ENCODE results near the gene RBKS.
A peak's percentile ranks its signal among the peaks of the same experiment; 100 is the strongest.
"Not testable (repeated sequence)": the region's sequence is repeated elsewhere in the genome, so short reads cannot be mapped to it uniquely, and the experiment has no call there.

RBKS gene

GRCh38 chr2:27870724-27871123 is 19.5 kb downstream of the RBKS start:
- Histone ChIP-seq H3K36me3 (ENCODE audit: control insufficient read depth, insufficient read depth, low read length, severe bottlenecking) (no peaks in the 10 kb centered on the region), H3K9me3 (ENCODE audit: control insufficient read depth, low read length) (peaks cover under 1% of the 10 kb centered on the region), H3K27me3 (replicated peaks; ENCODE audit: control insufficient read depth, insufficient read depth, low read length) (no peaks in the 10 kb centered on the region), H3K4me1 (ENCODE audit: control insufficient read depth, insufficient read depth, low read length) (no peaks in the 10 kb centered on the region), H3K4me3 (ENCODE audit: low read length) (no peak overlapping the region), H3K9ac (ENCODE audit: low read length) (no peak overlapping the region)
- DNase-seq (ENCODE audit: low read depth) = no peak

- Histone ChIP-seq H3K9ac (ENCODE audit: low read length) (no peak overlapping the region), H3K27me3 (replicated peaks; ENCODE audit: control insufficient read depth, insufficient read depth, low read length) (no peaks in the 10 kb centered on the region), H3K36me3 (ENCODE audit: control insufficient read depth, insufficient read depth, low read length, severe bottlenecking) (no peaks in the 10 kb centered on the region), H3K9me3 (ENCODE audit: control insufficient read depth, low read length) (no peaks in the 10 kb centered on the region), H3K4me3 (ENCODE audit: low read length) (no peak overlapping the region), H3K4me1 (ENCODE audit: control insufficient read depth, insufficient read depth, low read length) (no peaks in the 10 kb centered on the region)
- no peak for DNase-seq (ENCODE audit: low read depth)
These were observed 20.4 kb downstream of the RBKS start for GRCh38 chr2:27869763-27870162.

- no peaks in the 10 kb centered on the region for H3K27me3 ChIP-seq (replicated peaks; ENCODE audit: control insufficient read depth, insufficient read depth, low read length)
- DNase-seq (ENCODE audit: low read depth) = no peak
- H3K9me3 ChIP-seq (ENCODE audit: control insufficient read depth, low read length) = no peaks in the 10 kb centered on the region
- no peaks in the 10 kb centered on the region for H3K4me1 ChIP-seq (ENCODE audit: control insufficient read depth, insufficient read depth, low read length)
- H3K9ac ChIP-seq (ENCODE audit: low read length) = no peak overlapping the region
- no peaks in the 10 kb centered on the region for H3K36me3 ChIP-seq (ENCODE audit: control insufficient read depth, insufficient read depth, low read length, severe bottlenecking)
- no peak overlapping the region for H3K4me3 ChIP-seq (ENCODE audit: low read length)
These were observed 23.9 kb downstream of the RBKS start for GRCh38 chr2:27866237-27866636.

- not testable (repeated sequence) for H3K27me3 ChIP-seq (replicated peaks; ENCODE audit: control insufficient read depth, insufficient read depth, low read length); H3K9ac ChIP-seq (ENCODE audit: low read length); DNase-seq (ENCODE audit: low read depth); H3K36me3 ChIP-seq (ENCODE audit: control insufficient read depth, insufficient read depth, low read length, severe bottlenecking); H3K9me3 ChIP-seq (ENCODE audit: control insufficient read depth, low read length); H3K4me3 ChIP-seq (ENCODE audit: low read length)
- H3K4me1 ChIP-seq (ENCODE audit: control insufficient read depth, insufficient read depth, low read length) = peaks cover 10% of the 10 kb centered on the region
These were observed 26.2 kb downstream of the RBKS start for GRCh38 chr2:27863955-27864354.

- Histone ChIP-seq H3K9me3 (ENCODE audit: control insufficient read depth, low read length) (no peaks in the 10 kb centered on the region), H3K36me3 (ENCODE audit: control insufficient read depth, insufficient read depth, low read length, severe bottlenecking) (no peaks in the 10 kb centered on the region), H3K9ac (ENCODE audit: low read length) (no peak overlapping the region), H3K4me3 (ENCODE audit: low read length) (no peak overlapping the region), H3K4me1 (ENCODE audit: control insufficient read depth, insufficient read depth, low read length) (peaks cover 10% of the 10 kb centered on the region), H3K27me3 (replicated peaks; ENCODE audit: control insufficient read depth, insufficient read depth, low read length) (no peaks in the 10 kb centered on the region)
- DNase-seq (ENCODE audit: low read depth) = no peak
These were observed 27.0 kb downstream of the RBKS start for GRCh38 chr2:27863146-27863545.

GRCh38 chr2:27860111-27860510 is 30.1 kb downstream of the RBKS start:
- no peak overlapping the region for H3K9ac ChIP-seq (ENCODE audit: low read length)
- peaks cover 28% of the 10 kb centered on the region for H3K4me1 ChIP-seq (ENCODE audit: control insufficient read depth, insufficient read depth, low read length)
- H3K9me3 ChIP-seq (ENCODE audit: control insufficient read depth, low read length) = peaks cover 5% of the 10 kb centered on the region
- H3K27me3 ChIP-seq (replicated peaks; ENCODE audit: control insufficient read depth, insufficient read depth, low read length) = no peaks in the 10 kb centered on the region
- peak; percentile 83 for DNase-seq (ENCODE audit: low read depth)
- H3K4me3 ChIP-seq (ENCODE audit: low read length) = no peak overlapping the region
- H3K36me3 ChIP-seq (ENCODE audit: control insufficient read depth, insufficient read depth, low read length, severe bottlenecking) = no peaks in the 10 kb centered on the region

- Histone ChIP-seq H3K4me1 (ENCODE audit: control insufficient read depth, insufficient read depth, low read length) (peaks cover 29% of the 10 kb centered on the region), H3K9ac (ENCODE audit: low read length) (no peak overlapping the region), H3K27me3 (replicated peaks; ENCODE audit: control insufficient read depth, insufficient read depth, low read length) (no peaks in the 10 kb centered on the region), H3K4me3 (ENCODE audit: low read length) (no peak overlapping the region), H3K9me3 (ENCODE audit: control insufficient read depth, low read length) (peaks cover 5% of the 10 kb centered on the region), H3K36me3 (ENCODE audit: control insufficient read depth, insufficient read depth, low read length, severe bottlenecking) (no peaks in the 10 kb centered on the region)
- DNase-seq (ENCODE audit: low read depth) = peak; percentile 22
These were observed 32.6 kb downstream of the RBKS start for GRCh38 chr2:27857417-27858172.

- peaks cover 5% of the 10 kb centered on the region for H3K9me3 ChIP-seq (ENCODE audit: control insufficient read depth, low read length)
- no peak overlapping the region for H3K9ac ChIP-seq (ENCODE audit: low read length)
- peaks cover 29% of the 10 kb centered on the region for H3K4me1 ChIP-seq (ENCODE audit: control insufficient read depth, insufficient read depth, low read length)
- H3K27me3 ChIP-seq (replicated peaks; ENCODE audit: control insufficient read depth, insufficient read depth, low read length) = no peaks in the 10 kb centered on the region
- no peak for DNase-seq (ENCODE audit: low read depth)
- H3K36me3 ChIP-seq (ENCODE audit: control insufficient read depth, insufficient read depth, low read length, severe bottlenecking) = no peaks in the 10 kb centered on the region
- no peak overlapping the region for H3K4me3 ChIP-seq (ENCODE audit: low read length)
These were observed 33.2 kb downstream of the RBKS start for GRCh38 chr2:27856956-27857355.

- Histone ChIP-seq H3K4me3 (ENCODE audit: low read length) (no peak overlapping the region), H3K9me3 (ENCODE audit: control insufficient read depth, low read length) (peaks cover 5% of the 10 kb centered on the region), H3K9ac (ENCODE audit: low read length) (no peak overlapping the region), H3K27me3 (replicated peaks; ENCODE audit: control insufficient read depth, insufficient read depth, low read length) (no peaks in the 10 kb centered on the region), H3K36me3 (ENCODE audit: control insufficient read depth, insufficient read depth, low read length, severe bottlenecking) (no peaks in the 10 kb centered on the region), H3K4me1 (ENCODE audit: control insufficient read depth, insufficient read depth, low read length) (peaks cover 29% of the 10 kb centered on the region)
- DNase-seq (ENCODE audit: low read depth) = peak; percentile 7
These were observed 33.8 kb downstream of the RBKS start for GRCh38 chr2:27856386-27856785.

GRCh38 chr2:27855476-27855875 is 34.7 kb downstream of the RBKS start:
- no peak overlapping the region for H3K4me3 ChIP-seq (ENCODE audit: low read length)
- peaks cover 5% of the 10 kb centered on the region for H3K9me3 ChIP-seq (ENCODE audit: control insufficient read depth, low read length)
- DNase-seq (ENCODE audit: low read depth) = peak; percentile 51
- H3K27me3 ChIP-seq (replicated peaks; ENCODE audit: control insufficient read depth, insufficient read depth, low read length) = no peaks in the 10 kb centered on the region
- H3K9ac ChIP-seq (ENCODE audit: low read length) = no peak overlapping the region
- peaks cover 26% of the 10 kb centered on the region for H3K4me1 ChIP-seq (ENCODE audit: control insufficient read depth, insufficient read depth, low read length)
- no peaks in the 10 kb centered on the region for H3K36me3 ChIP-seq (ENCODE audit: control insufficient read depth, insufficient read depth, low read length, severe bottlenecking)

GRCh38 chr2:27854229-27854862 is 35.8 kb downstream of the RBKS start:
- peaks cover 19% of the 10 kb centered on the region for H3K4me1 ChIP-seq (ENCODE audit: control insufficient read depth, insufficient read depth, low read length)
- no peak overlapping the region for H3K9ac ChIP-seq (ENCODE audit: low read length)
- no peak overlapping the region for H3K4me3 ChIP-seq (ENCODE audit: low read length)
- DNase-seq (ENCODE audit: low read depth) = no peak
- no peaks in the 10 kb centered on the region for H3K36me3 ChIP-seq (ENCODE audit: control insufficient read depth, insufficient read depth, low read length, severe bottlenecking)
- H3K27me3 ChIP-seq (replicated peaks; ENCODE audit: control insufficient read depth, insufficient read depth, low read length) = no peaks in the 10 kb centered on the region
- H3K9me3 ChIP-seq (ENCODE audit: control insufficient read depth, low read length) = peaks cover 5% of the 10 kb centered on the region
